Measurements from ENCODE around the gene CCDC195. TPM values are rescaled to one million over a fixed set of nuclear protein-coding genes. Genes with fewer than 3 reads are reported as not detected.

CCDC195 gene
- total RNA-seq, 2 donors from 2014 or later, result not detected

DNA sequence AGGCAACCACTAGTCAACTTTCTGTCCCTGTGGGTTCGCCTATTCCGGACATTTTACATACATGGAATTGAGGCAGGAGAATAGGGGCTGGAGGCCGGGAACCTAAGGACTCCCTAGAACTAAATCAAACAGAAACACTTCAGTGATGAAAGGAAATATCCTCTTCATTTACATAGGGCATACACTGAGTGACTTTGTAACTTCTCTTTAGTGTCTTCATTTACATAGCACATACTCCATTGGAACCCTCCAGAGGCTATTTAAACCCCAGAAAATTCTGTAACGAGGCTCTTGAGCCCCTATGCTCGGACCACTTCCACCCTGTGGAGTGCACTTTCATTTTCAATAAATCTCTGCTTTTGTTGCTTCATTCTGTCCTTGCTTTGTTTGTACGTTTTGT, 56.5 kb downstream of the CCDC195 start:
- no peak for DNase-seq (ENCODE audit: low spot score)
- TF ChIP-seq, protein P1, sequence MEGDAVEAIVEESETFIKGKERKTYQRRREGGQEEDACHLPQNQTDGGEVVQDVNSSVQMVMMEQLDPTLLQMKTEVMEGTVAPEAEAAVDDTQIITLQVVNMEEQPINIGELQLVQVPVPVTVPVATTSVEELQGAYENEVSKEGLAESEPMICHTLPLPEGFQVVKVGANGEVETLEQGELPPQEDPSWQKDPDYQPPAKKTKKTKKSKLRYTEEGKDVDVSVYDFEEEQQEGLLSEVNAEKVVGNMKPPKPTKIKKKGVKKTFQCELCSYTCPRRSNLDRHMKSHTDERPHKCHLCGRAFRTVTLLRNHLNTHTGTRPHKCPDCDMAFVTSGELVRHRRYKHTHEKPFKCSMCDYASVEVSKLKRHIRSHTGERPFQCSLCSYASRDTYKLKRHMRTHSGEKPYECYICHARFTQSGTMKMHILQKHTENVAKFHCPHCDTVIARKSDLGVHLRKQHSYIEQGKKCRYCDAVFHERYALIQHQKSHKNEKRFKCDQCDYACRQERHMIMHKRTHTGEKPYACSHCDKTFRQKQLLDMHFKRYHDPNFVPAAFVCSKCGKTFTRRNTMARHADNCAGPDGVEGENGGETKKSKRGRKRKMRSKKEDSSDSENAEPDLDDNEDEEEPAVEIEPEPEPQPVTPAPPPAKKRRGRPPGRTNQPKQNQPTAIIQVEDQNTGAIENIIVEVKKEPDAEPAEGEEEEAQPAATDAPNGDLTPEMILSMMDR (IDR thresholded peaks at IDR 0.05), result no peak

DNA sequence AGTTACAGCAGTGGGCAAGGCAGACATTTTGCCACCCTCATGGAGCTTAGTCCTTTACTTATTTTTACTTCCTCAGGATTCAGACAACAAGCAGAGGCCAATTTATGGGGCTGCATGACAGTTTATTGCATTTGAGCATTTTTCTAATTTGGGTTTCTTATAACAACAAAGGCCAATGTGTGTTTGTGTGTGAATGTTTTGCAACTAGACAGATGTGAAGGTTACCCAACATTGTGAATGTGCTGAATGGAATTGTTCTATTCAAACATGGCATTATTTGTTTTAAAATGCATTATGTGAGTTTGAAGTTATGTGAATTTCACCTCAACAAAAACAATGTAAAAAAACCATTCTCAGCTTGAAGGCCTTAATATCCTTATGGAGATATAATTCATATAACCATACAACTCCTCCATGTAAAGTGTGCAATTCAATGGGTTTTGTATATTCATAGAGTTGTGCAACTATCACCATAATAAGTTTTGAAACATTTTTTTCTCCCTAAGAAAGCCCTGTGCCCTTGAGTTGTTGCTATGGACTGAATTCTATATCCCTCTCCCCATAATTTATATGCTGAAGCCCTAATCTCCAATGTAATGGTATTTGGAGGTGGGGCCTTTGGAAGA, 57.3 kb downstream of the CCDC195 start:
- no peak overlapping the region for H3K4me3 ChIP-seq
- no peaks in the 10 kb centered on the region for H3K27me3 ChIP-seq
- TF ChIP-seq, protein P1 (IDR thresholded peaks at IDR 0.05), result no peak
- no peak overlapping the region for H3K27ac ChIP-seq
- peaks cover 0 to 7% of the 10 kb centered on the region in 2 donors for H3K9me3 ChIP-seq
- H3K4me1 ChIP-seq, result no peaks in the 10 kb centered on the region
- DNase-seq (ENCODE audit: low spot score), result no peak
- H3K36me3 ChIP-seq, result no peaks in the 10 kb centered on the region

More for the DNA sequence above, 56.5 kb downstream of the CCDC195 start:
- H3K4me1 ChIP-seq, result no peaks in the 10 kb centered on the region
- H3K9me3 ChIP-seq, result peaks cover 0 to 7% of the 10 kb centered on the region in 2 donors
- H3K27ac ChIP-seq, result no peak overlapping the region
- H3K27me3 ChIP-seq, result no peaks in the 10 kb centered on the region
- no peaks in the 10 kb centered on the region for H3K36me3 ChIP-seq
- no peak overlapping the region for H3K4me3 ChIP-seq

- Histone ChIP-seq H3K36me3 (no peaks in the 10 kb centered on the region), H3K4me1 (no peaks in the 10 kb centered on the region), H3K4me3 (no peak overlapping the region), H3K27ac (no peak overlapping the region), H3K9me3 (no peaks in the 10 kb centered on the region), H3K27me3 (no peaks in the 10 kb centered on the region)
- no peak for DNase-seq (ENCODE audit: low spot score)
- TF ChIP-seq, protein P1 (IDR thresholded peaks at IDR 0.05), result no peak
Measured at GRCh38 chr2:224657349-224657748, 58.8 kb downstream of the CCDC195 start.

DNA sequence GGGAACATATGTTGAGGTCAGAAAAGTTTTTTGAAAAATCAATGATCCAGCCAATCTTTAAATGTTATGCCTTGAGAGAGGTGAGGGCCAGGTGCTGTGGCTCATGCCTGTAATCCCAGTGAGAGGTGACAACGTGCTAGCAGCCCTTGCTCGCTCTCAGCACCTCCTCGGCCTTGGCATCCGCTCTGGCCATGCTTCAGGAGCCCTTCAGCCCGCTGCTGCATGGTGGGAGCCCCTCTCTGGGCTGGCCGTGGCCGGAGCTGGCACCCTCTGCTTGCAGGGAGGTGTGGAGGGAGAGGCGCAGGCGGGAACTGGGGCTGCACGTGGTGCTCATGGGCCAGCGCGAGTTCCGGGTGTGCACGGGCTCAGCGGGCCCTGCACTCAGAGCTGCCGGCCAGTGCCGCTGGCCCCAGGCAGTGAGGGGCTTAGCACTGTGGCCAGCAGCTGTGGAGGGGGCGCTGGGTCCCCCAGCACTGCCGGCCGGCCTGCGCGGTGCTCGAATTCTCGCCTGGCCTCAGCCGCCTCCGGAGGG, 61.1 kb downstream of the CCDC195 start:
- Histone ChIP-seq H3K4me3 (no peak overlapping the region), H3K4me1 (no peaks in the 10 kb centered on the region), H3K36me3 (no peaks in the 10 kb centered on the region), H3K27ac (no peak overlapping the region), H3K9me3 (no peaks in the 10 kb centered on the region), H3K27me3 (no peaks in the 10 kb centered on the region)
- TF ChIP-seq, protein P1 (IDR thresholded peaks at IDR 0.05), result no peak
- DNase-seq (ENCODE audit: low spot score), result no peak

Other genes starting within 250 kb of the CCDC195 start
- 10 to 100 TPM; 43.5 to 51.4 TPM for gene CUL3, start 131.0 kb downstream of the CCDC195 start, total RNA-seq